Natural killer cell (primary cell): ENCODE measurements around the gene MCOLN1. TPM values are rescaled to one million over a fixed set of nuclear protein-coding genes. Genes with fewer than 3 reads are reported as not detected.

Source experiments
- ATAC-seq, 3 donors: fragments of 150-1000 bp in 2 of 3; fragments of 200-7000 bp in 1 of 3; cut with Tn5 transposase; 1 replicate in 1 of 3; 2 replicates in 2 of 3; pipeline ENCODE4 v1.10.0; 2021; ENCODE audit warnings: mild to moderate bottlenecking in 2 of 3, moderate library complexity in 2 of 3
- DNase-seq, 2 donors: peaks; one replicate each; pipeline versions ENCODE4 v3.0.0 to v3.0.0-alpha.2; 2013 to 2021; ENCODE audit warnings: mixed read lengths in 1 of 2
- H3K27ac ChIP-seq: one replicate; pipeline ENCODE4 v1.5.1; 2013; ENCODE audit warnings: mild to moderate bottlenecking, low read length
- H3K27me3 ChIP-seq: one replicate; pipeline ENCODE4 v1.6.1; 2013; ENCODE audit warnings: low read length; ENCODE audit not compliant: control insufficient read depth, insufficient read depth
- H3K36me3 ChIP-seq: one replicate; pipeline ENCODE4 v1.6.1; 2013; ENCODE audit warnings: low read length; ENCODE audit not compliant: control insufficient read depth, insufficient read depth
- H3K4me1 ChIP-seq: one replicate; pipeline ENCODE4 v1.6.1; 2013; ENCODE audit warnings: low read length; ENCODE audit not compliant: control insufficient read depth, insufficient read depth
- H3K4me3 ChIP-seq: one replicate; pipeline ENCODE4 v1.5.1; 2013; ENCODE audit warnings: low read length
- H3K9me3 ChIP-seq: one replicate; pipeline ENCODE4 v1.6.1; 2013; ENCODE audit warnings: low read length; ENCODE audit not compliant: control insufficient read depth, insufficient read depth
- H3K27ac Mint-ChIP-seq, 2 donors: one replicate each; pipeline ENCODE4 v1.8.0; 2022; ENCODE audit warnings: mild to moderate bottlenecking in 2 of 2, mixed read lengths in 2 of 2, moderate library complexity in 1 of 2
- H3K27me3 Mint-ChIP-seq, 2 donors: one replicate each; pipeline ENCODE4 v1.8.0; 2022; ENCODE audit warnings: low read depth in 2 of 2, mixed read lengths in 2 of 2
- H3K36me3 Mint-ChIP-seq: one replicate; pipeline ENCODE4 v1.8.0; 2022; ENCODE audit warnings: mixed read lengths
- H3K4me1 Mint-ChIP-seq, 2 donors: one replicate each; pipeline ENCODE4 v1.8.0; 2022; ENCODE audit warnings: mixed read lengths in 2 of 2
- H3K4me3 Mint-ChIP-seq: one replicate; pipeline ENCODE4 v1.8.0; 2022; ENCODE audit warnings: mild to moderate bottlenecking, moderate library complexity, mixed read lengths
- H3K9me3 Mint-ChIP-seq, 2 donors: one replicate each; pipeline ENCODE4 v1.8.0; 2022; ENCODE audit warnings: mixed read lengths in 2 of 2
- WGBS: methylation state at CpG from one replicate; pipeline ENCODE4 v1.1.7; 2013; ENCODE audit warnings: missing lambda C conversion rate; ENCODE audit not compliant: insufficient coverage; 5-methylcytosine and 5-hydroxymethylcytosine counted together
- intact Hi-C: fragments of 100-400 bp; cut with micrococcal nuclease; formaldehyde crosslinking; loops from one replicate; pipeline ENCODE4 v1.14.2; 2022
- total RNA-seq, 4 donors: library from RNA; stranded (reverse); fragments of 120-200 nt in 1 of 4; gene quantifications; one replicate each; pipeline versions ENCODE4 v1.2.3 to v1.2.4, GENCODE V29; 2013 to 2022
- TF ChIP-seq, protein P1 (sequence below): fragments of 200-600 bp; IDR thresholded peaks from one replicate; pipeline ENCODE4 v1.8.0; 2022; ENCODE audit warnings: antibody characterized with exemption

MCOLN1 gene
- total RNA-seq, 3 donors from 2014 or later (not counting 1 experiment from before 2014, with no cell fraction given), result 22.9 to 37.6 (median 27.8) TPM

DNA sequence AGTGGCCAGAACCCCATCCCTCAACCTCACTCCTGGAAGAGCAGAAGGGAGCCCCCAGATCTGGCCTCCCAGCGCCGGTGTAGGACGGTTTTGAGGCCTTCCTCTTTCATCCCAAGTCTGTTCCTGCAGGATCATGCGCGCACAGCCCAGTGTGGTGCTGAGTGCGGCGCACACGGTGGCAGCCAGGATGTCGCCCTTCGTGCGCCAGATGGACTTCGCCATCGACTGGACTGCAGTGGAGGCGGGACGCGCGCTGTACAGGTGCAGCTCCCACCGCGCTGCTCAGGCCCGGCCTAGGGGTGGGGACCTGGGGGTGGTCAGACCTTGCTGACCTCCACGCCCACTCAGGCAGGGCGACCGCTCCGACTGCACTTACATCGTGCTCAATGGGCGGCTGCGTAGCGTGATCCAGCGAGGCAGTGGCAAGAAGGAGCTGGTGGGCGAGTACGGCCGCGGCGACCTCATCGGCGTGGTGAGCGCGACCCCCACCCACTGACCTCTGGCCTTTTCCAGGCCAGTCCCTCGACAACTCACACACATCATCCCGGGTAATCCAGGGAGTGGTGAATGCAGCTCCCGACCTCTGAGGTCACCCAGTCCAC is 27.8 kb downstream of the MCOLN1 start:
- Mint-ChIP-seq H3K27me3 (no peaks in the 10 kb centered on the region), H3K4me3 (no peak overlapping the region), H3K4me1 (peaks cover 5 to 14% of the 10 kb centered on the region in 2 donors), H3K36me3 (no peaks in the 10 kb centered on the region), H3K27ac (no peak overlapping the region), H3K9me3 (no peaks in the 10 kb centered on the region)
- H3K4me3 ChIP-seq, result no peak overlapping the region
- TF ChIP-seq, protein P1, sequence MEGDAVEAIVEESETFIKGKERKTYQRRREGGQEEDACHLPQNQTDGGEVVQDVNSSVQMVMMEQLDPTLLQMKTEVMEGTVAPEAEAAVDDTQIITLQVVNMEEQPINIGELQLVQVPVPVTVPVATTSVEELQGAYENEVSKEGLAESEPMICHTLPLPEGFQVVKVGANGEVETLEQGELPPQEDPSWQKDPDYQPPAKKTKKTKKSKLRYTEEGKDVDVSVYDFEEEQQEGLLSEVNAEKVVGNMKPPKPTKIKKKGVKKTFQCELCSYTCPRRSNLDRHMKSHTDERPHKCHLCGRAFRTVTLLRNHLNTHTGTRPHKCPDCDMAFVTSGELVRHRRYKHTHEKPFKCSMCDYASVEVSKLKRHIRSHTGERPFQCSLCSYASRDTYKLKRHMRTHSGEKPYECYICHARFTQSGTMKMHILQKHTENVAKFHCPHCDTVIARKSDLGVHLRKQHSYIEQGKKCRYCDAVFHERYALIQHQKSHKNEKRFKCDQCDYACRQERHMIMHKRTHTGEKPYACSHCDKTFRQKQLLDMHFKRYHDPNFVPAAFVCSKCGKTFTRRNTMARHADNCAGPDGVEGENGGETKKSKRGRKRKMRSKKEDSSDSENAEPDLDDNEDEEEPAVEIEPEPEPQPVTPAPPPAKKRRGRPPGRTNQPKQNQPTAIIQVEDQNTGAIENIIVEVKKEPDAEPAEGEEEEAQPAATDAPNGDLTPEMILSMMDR, result no peak
- peaks cover 3% of the 10 kb centered on the region for H3K4me1 ChIP-seq
- H3K27ac ChIP-seq, result no peak overlapping the region
- intact Hi-C loops, result no loop called here
- peak in 1 of 3 donors; percentile 28 for ATAC-seq
- WGBS, result 98% methylated on average over 41 of the region's 41 CpGs
- H3K27me3 ChIP-seq, result no peaks in the 10 kb centered on the region
- DNase-seq, result no peak
- H3K36me3 ChIP-seq, result peaks cover 22% of the 10 kb centered on the region
- H3K9me3 ChIP-seq, result no peaks in the 10 kb centered on the region

DNA sequence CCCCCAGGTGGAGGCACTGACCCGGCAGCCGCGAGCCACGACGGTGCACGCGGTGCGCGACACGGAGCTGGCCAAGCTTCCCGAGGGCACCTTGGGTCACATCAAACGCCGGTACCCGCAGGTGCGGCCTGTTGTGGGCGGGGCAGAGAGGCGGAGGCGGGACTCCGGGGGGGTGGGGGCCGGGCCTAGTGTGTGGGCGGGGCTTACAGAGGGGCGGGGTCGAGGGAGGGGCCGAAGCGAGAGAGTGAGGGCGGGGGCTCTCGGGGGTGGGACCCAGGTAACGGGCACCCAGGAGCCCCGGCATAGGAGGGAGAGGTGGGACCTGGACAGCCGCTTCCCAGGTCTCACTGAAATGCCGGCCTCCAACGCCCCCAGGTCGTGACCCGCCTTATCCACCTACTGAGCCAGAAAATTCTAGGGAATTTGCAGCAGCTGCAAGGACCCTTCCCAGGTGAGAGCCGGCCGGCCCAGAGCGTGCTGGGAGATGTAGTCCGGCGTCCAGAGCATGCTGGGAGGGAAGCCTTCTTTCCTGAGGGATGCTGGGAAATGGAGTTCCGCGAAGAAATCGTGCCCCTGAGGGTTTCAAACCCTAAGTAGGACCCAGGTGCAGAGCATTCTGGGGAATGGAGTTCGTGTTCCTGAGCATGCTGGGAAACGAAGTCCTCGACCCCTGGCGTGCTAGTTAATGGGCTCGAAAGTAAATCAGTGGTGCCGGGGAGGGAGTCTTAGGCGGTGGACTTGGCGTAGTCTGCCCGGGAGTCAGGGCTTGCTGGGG is 28.8 kb downstream of the MCOLN1 start:
- Mint-ChIP-seq H3K9me3 (no peaks in the 10 kb centered on the region), H3K27ac (no peak overlapping the region), H3K4me3 (no peak overlapping the region), H3K27me3 (no peaks in the 10 kb centered on the region), H3K36me3 (no peaks in the 10 kb centered on the region), H3K4me1 (peaks cover 5 to 9% of the 10 kb centered on the region in 2 donors)
- H3K9me3 ChIP-seq, result no peaks in the 10 kb centered on the region
- TF ChIP-seq, protein P1, result no peak
- H3K27ac ChIP-seq, result no peak overlapping the region
- no peaks in the 10 kb centered on the region for H3K4me1 ChIP-seq
- no peaks in the 10 kb centered on the region for H3K27me3 ChIP-seq
- DNase-seq (peak in 1 of 2 donors; percentile 54), ATAC-seq (peak; percentile 44 to 77 (median 74))
- peaks cover 30% of the 10 kb centered on the region for H3K36me3 ChIP-seq
- no peak overlapping the region for H3K4me3 ChIP-seq
- 76% methylated on average over 51 of the region's 51 CpGs for WGBS
- intact Hi-C loops, result no loop called here

DNA sequence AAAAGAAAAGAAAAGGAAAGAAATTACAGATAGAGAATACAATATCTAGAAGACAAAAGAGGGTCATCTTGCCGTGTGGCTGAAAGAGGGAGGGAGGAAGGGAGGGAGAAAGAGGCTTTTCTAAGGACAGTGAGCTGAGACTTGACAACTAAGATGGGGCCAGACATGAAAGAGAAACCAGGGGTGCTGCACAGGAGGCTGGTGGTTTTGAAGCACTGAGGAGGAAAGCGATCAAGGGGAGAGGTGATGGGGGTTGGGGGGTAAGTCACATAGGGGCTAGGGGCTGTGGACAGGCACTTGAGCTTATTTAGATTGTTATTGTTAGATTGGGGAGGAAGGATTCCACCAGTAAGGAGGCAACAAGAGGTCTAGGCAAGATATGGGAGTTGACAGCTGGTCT is 30.4 kb downstream of the MCOLN1 start:
- Histone ChIP-seq H3K27me3 (no peaks in the 10 kb centered on the region), H3K27ac (no peak overlapping the region), H3K36me3 (peaks cover 42% of the 10 kb centered on the region), H3K9me3 (no peaks in the 10 kb centered on the region), H3K4me1 (no peaks in the 10 kb centered on the region), H3K4me3 (no peak overlapping the region)
- intact Hi-C loops, result no loop called here
- H3K36me3 Mint-ChIP-seq, result no peaks in the 10 kb centered on the region
- H3K4me1 Mint-ChIP-seq, result peaks cover 0 to 4% of the 10 kb centered on the region in 2 donors
- H3K27me3 Mint-ChIP-seq, result no peaks in the 10 kb centered on the region
- 18% methylated on average over 2 of the region's 2 CpGs for WGBS
- no peaks in the 10 kb centered on the region for H3K9me3 Mint-ChIP-seq
- ATAC-seq (no peak), DNase-seq (peak in 1 of 2 donors; percentile 4)
- TF ChIP-seq, protein P1, result no peak
- no peak overlapping the region for H3K27ac Mint-ChIP-seq
- H3K4me3 Mint-ChIP-seq, result no peak overlapping the region
